Putamen (tissue), 1 donor: ENCODE results near the gene ATG2A.

ENCODE experiments used
- DNase-seq: peaks from one replicate; pipeline ENCODE4 v3.0.0-alpha.2; 2016; ENCODE audit warnings: low spot score

ATG2A gene

DNA sequence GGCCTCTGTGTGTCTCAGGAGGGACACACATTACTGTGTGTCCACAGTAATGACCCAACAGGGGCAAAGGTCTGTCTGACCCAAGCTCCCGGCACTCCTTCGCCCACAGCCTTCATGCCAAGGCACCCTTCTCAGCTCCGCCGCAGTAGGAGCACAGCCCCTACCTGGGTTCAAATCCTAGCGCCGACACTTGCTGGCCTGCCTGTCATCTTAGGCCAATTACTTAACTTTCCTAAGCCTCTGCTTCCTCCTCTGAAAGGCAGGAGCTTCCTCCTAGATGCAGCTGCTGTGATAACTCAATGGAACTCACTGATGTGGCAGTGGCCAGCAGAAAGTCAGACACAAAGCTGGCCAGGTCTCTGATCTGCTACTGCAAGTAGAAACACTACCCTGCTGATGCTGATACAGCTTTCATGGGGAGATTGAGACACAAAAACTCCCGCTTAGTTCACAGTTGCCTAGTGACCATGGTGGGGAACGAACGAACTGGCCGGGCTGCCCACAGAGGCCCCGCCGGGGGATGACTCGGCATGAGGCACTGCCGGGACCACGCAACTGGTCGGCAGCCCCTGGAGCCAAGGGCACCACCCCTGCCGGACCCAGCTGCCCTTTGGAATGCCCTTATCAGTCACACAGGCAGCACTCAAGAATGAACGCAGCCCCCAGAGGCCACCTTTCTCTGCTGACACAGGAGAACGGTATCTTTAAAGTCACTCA, 46.7 kb downstream of the ATG2A start:
- DNase-seq, result no peak

DNA sequence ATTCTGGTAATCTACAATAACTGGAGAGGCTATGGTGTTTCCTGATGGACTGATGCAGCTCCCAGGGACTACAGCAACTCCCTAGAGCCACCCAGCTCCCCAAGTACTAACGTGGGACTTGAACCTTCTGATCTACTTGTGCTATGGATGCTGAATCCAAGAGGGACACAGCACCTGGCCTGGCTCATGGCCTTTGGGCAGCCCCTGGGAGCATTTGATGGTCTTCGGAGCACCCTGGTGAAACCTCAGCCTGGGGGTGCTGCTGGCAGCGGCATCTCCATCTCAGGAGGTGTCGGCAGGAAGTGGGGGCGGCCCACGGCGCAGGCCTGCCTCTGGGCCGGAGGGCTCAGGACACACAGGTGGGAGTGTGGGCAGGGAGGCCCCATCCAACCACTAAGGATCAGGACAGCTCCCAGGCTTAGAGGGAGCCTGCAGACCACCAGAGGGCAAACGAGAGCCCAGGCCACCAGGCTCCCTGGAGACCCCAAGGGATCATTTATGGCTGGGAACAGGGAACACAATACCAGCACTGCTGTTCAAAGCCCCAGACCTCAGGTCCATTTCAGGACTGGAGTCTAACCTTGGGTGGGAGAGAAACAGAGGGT, 47.3 kb downstream of the ATG2A start:
- DNase-seq, result no peak

DNA sequence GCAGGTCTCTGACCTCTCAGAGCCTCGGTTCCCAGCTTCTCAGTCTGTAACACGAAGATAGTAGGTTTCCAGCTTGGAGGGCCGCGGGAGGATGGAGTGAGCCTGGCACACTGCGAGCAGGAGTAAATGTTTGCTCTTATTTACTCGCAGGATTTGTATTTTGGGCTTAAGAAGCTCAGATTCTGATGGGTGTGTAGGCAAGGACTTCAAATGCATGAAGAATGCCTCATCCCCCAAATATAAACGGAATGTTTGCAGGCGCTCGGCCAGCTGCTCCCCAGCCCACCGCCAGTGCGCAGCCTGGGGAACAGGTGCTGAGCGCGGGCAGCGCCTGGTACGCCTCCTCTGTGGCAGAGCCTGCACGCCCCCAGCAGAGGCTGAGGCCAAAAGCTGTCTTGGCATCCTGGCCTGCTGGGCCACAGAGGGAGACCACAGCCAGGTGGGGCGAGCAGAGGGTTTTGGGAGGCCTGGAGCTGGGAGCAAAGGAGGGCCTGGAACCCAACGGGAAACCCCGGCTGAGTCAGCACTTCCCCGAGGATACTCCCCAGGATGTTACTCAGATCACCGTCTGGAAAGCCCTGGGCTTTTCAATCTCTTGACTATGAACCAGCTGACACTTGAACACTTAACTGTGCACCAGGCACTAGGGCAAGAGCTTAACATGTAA, 48.0 kb downstream of the ATG2A start:
- DNase-seq, result no peak

DNA sequence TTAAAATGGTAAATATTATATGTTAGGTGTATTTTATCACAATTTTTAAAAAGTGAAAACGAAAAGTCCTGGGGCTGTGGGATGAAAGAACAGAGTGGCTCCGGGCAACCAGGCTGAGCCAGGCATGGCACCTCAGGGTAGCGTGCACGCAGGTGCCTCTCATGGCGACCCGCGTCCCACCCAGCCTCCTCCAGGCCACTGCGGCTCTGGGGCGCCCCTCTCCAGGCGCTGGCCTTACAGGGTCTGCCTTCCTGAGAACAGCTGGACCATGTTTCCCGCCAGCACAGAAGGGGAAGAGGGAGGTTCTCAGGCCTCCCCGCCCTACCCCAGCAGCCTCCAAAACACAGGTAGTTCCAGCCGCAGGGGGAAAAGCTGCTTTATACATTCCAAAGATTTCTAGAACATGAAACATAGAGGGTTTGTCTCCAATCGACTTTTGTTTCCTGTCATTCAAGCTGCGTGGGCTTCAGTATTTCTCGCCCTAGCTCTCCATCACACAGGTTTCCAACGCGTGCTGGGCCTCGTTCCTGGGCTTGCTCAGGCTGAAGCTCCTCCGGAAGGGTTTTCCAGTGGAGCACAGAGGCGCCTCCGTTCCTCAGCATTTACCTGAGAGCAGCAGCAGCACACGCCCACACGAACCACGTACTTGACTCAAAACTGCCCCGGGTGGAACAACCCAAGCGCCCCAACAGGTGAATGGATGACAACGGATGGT, 49.1 kb downstream of the ATG2A start:
- no peak for DNase-seq

DNA sequence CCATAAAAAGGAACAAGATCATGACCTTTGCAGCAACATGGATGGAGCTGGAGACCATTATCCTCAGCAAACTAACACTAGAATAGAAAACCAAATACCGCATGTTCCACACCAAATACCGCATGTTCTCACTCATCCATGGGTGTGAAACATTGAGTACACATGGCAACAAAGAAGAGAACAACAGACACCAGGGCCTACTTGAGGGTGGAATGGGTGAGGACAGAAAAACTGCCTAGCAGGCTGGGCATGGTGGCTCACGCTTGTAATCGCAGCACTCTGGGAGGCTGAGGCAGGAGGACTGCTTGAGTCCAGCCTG, 50.9 kb downstream of the ATG2A start:
- no peak for DNase-seq

DNA sequence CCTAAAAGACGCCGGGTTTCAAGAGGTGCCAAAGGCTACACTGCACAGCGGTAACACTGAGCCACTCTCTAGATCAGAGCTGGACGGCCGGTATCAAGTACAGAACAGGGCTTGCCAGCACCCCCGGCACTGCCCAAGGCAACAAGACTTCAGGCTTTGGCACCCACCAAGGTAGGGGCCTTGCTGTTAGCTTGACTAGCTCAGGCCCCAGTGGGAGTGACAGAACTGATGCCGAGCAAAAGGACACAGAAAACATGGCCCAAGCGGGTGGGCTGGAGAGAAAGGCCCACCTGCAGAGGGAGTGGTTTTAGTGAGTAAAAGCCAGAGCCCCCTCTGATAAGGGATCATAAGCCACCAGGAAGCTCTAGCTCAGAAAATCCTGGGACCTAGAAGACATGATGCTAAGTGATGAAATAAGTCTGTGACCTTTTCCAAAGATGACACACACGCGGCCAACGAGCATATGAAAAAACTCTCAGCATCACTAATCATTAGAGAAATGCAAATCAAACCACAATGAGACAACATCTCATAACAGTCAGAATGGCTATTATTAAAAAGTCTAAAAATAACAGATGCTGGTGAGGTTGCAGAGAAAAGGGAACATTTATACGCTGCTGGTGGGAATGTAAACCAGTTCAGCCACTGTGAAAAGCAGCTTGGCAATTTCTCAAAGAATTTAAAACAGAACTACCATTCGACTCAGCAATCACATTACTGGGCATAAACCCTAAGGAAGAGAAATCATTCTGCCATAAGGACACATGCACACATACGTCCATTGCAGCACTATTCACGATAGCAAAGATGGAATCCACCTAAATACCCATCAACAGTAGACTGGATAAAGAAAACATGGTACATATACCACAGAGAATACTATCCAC, 51.5 kb downstream of the ATG2A start:
- no peak for DNase-seq

DNA sequence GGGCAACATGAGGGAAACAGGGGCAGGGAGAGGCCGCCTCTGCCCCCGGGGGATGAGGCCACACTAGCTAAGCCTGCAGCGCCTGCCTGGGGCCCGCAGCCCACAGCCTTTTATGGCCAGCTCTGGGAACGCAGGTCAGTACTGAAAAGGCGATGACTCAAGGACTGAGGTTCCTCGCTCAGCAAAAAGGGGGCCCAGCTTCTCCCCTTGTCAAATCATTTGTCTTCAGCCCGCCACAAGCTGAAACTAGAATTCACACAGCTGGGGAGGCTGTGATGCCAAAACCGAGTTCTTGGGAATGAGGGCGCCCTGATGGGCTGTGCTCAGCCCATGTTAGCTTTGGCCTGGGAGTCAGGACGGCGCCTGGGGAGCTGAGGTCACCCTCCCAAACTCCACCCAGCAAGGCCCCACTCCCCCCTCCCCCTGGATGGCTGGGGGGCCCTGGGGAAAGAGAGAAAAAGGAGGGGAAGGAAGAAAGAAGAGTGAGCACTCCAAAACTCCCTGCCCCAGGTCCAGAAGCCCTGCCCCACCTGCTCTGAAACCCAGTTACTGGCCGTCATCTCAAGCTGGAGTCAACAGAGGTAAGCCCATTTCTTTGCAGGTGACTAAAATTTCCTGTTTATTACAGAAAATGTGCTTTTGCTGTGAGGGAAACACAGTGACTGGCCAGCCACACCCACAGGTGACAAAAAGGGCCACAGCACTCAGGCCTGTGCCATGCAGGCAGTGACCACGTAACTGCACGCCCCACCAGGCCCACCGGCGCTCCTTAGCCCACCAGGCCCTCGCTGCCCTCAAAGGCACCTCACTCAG, 52.3 kb downstream of the ATG2A start:
- DNase-seq, result no peak

DNA sequence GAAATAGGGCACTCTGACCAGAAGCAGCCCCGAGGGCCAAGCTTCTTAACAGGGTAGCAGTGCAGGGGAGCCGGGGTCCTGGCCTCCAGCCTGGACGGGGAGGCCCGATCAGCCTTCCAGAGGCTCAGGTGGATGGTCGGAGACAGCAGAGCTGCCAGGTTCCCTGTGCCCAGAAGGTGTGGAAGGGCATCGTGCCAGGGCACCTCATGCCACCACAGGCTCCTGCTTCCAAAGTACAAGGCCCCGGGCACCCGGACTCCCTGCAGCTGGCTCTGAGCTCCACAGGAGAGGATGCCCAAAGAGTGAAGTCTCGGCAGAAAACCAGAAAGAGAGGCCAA, 52.9 kb downstream of the ATG2A start:
- no peak for DNase-seq

DNA sequence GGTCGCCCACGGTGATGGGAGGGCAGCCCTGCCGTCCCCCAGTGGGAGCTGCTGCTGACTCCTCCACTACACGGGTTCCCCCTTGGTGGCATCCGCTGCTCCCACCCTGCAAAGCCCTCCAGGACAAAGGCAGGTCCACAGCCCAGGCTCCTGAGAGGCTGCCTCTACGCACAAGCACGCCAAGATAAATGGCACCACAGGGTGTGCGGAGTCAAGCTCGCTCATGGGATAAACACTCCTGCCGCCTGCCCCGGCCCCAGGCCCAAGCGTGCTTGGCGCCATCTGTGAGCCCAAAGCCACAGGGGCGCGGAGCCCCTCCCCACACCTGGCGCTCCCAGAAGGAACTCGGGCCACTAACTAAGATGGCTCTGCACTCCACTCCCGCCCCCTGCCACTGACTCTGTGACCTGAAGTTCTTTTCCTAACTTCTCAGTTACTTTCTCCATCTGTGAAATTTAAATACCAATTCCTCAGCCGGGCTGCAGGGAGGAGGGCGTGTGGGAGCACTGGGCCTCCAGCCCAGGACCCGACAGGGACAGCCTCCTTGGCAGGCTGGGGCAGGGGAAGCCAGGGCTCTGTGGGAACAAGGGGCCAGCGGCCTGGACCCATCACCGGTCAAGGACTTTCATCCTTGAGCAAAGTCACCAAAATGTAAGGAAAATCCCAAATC, 53.5 kb downstream of the ATG2A start:
- DNase-seq, result no peak

DNA sequence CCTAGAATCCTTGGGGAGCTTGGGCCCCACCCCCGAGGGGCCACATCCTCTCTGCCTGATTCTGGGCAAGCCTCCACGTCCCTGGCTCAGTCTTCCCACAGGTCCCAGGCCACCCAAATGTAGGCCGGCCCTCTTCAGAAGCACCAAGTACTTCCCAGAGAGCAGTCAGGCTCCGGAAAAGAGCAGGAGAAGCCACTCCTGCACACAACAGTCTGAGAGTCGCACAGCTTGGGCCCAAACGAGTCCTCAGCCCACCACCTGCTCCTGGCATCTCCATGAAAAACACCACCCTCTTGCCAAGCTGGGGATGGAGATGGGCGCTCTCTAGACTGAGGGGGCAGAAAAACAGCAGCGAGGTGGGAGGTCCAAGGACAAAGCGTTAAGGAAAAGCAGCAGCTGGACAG, 54.0 kb downstream of the ATG2A start:
- no peak for DNase-seq

DNA sequence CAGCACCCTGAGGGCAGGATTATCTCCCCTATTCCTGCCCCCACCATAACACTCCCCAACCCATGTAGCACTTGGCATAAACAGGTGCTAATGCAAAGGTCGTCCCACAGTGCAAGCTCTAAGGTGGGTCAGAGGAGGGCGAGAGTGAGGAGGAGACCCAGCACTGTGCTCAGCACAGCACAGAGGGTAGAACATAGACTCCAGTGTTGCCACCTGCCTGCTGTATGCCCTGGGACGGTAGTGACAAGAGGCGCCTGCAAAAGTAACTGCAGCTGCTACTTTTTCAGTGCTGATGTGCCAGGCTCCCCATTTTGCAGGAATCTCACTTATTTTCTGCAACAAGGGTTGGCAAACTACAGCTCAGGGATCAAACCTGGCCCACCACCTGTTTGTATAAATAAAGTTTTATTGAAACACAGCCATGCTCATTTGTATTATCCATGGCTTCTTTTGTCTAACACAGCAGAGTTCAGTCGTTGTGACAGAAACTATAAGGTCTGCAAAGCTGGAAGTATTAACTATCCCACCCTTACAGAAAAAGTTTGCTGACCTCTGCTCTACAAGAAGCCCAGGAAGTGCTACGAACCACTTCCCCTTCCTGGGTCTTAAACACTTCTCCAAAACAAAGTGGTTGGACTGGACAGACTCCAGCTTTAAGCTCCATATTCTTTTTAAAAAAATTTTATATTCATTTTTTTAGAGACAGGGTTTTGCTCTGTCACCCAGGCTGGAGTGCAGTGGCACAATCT, 55.6 kb downstream of the ATG2A start:
- DNase-seq, result no peak

DNA sequence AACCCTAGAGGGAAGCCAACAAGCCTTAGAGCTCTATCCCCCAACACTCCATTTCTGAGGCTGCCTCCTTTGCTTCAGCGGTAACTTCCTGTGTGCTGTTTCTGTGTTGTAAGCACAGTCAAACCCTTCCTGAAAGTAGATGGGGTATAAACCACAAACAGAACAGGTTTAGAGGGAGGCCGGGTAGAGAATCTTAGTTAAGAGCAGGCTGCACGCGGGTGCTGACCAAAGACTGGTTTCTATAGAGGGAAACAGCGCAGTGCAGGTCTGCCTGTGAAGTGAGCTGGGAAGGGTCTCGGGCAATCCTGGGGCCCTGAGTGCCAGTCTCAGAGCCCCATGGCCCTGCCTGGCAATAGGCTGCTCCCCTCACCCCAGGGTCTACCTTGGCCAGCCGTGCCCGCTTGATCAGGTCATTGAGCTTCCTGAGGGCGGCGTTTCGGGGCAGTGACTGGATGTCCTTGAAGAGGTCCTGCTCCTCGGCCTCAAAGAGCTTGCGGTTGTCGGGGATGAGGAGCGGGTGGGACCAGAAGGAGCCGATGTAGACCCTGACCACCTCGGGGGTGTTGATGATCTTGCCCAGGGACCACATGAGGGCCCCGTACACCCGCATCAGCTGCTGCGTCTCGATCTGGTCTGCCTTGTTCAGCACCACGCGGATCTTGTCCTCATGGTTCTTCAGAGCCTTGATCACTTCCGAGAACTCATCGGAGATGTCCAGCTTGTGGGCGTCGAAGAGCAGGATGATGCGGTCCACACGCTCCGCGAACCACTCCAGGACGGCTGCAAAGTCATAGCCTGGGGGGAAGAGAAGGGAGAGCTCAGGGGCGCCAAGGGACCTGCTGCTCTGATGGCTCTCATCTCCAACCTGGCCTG, 57.2 kb downstream of the ATG2A start:
- no peak for DNase-seq

DNA sequence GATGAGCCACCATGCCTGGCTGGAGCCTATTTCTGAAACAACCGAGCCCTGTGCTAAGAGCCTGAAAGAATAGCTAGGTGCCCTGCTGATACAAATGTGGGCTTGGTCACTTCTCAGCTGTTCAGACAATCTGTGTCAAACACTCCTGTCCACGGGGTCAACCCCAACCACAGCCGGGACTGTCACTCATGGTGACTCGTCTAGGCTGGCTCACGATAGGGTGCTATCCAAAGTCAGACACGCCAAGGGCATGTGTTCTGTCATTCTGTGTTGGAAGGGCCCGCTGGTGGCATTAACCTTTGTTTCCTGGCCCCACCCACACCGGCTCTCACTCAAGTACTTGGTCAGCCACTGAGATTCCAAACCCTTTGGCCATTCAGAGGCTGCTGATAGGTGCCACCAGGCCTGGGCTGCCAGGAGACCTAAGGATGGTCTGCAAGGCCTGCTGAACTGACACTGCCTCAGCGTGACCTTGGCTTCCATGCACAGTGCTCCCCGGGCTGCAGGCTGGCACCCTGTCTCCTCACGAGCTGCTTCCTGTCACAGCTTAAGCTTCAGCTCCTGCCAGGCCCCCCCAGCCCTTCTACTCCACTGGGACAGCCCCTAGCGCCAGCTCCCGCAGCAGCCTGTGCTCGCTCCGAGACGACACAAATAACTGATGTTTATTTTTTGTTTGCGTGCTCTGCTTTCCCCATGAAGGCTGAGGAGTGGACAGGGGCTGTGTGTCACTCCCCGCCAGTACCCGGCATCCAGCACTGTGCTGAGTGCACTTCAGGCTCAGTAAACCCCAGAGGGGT, 58.3 kb downstream of the ATG2A start:
- no peak for DNase-seq

DNA sequence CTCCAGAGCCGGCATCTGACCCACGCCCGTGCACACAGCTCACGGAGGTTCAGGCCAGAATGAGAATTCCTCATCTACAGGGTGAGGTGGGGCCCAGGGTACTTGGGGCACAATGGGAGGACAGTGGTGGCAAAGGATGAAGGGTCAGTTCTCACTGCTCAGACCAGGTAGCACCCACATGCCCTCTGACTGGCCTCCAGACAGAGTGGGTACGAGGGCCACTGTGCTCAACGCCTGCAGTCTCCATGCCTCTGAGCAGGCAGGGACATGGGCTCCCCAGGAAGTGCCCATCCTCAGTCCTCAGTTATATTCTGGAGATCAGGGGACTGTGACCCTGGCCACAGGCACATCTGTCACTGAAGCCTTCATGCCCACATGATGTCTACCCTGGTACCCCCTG, 59.5 kb downstream of the ATG2A start:
- DNase-seq, result no peak

DNA sequence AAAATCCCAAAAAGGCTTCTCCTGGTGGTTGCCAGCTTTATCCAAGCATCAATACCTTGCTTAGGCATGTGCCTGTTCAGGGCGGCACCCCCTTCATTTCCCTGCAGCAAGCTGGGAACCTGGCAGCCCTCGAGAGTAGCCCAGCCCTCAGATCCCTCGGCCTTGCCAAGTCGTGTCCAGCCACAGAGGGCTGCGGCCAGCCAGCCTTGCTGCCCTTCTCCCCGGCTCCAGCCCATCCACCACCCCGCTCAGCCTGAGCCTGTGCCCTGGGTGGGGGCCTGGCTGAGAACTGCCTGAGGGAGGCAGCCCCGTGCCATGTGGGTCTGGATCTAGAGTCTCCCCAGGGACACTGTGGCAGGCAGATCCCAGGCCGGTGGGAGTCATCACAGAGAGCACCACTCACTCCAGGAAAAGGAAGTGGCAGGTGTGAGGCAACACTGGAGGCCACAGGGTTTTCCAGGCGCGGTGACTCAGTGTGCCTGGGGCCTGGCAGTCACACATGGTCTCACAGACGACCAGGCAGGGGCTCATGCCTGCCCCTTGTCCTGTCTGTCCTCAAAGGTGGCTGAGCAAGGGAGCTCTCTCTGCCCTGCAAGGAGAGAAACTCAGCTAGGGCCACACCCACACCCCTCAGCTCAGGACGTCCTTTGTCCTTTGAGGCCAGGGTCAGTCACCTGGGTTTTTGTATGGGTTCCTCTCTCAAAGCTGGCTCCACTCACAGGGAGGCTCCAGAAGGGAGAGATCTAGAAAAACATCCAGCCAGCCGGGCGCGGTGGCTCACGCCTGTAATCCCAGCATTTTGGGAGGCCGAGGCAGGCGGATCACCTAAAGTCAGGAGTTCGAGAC, 60.4 kb downstream of the ATG2A start:
- DNase-seq, result no peak

DNA sequence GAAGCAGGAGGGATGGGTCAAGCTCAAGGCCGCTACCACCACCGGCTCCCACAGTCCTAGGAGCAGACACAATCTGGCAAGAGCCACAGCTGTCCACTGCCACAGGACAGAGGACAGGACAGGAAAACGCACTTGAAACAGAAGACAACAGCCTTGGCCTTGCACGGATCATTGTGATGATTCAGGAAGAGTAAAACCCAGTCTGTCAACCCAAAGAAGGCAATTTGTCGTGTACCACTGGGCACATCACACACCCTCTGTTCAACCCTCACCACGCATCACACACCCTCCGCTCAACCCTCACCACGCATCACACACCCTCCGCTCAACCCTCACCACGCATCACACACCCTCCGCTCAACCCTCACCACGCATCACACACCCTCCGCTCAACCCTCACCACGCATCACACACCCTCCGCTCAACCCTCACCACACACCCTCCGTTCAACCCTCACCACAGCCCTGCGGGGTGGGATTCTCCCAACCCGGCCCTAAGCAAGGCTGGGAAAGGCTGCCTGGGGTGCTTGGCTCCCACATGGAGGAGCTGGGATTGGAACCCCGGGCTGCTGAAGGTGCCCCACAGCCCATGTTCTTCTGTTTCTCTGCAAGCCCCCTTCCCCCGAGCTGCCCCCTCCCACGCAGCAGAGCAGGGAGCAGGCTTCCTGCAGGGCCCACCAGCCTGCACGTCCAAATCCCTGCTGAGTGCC, 61.3 kb downstream of the ATG2A start:
- DNase-seq, result no peak
